ENCODE data around the gene RWDD1.

Gene RWDD1

DNA sequence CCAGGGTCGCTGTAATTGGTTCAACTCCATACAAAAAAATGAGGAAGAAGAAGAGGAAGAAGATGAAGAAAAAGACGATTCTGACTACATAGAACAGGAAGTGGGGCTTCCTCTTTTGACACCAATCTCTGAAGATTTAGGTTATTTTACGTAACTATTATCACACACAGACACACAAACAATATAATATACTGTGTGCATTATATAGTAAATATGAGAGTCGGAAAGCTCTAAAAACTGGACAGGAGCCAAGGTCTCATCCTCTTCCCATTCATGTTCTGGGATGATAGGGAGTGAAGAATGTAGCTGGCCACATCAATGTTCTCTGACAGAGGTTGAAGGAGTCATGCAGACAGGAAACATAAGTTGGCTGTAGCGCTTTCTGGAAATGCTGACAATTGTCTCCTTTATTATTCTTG lies 58.3 kb downstream of the RWDD1 start:
- no peak for TF ChIP-seq CTCF (IDR thresholded peaks at IDR 0.05; ENCODE audit: low read depth, low read length)
- H3K4me3 ChIP-seq (ENCODE audit: low read depth, low read length) = no peak overlapping the region
- no peaks in the 10 kb centered on the region for H3K9me3 ChIP-seq
- H3K36me3 ChIP-seq = peaks cover 7% of the 10 kb centered on the region
- no peaks in the 10 kb centered on the region for H3K4me1 ChIP-seq
- no peaks in the 10 kb centered on the region for H3K27me3 ChIP-seq
- DNase-seq = no peak

DNA sequence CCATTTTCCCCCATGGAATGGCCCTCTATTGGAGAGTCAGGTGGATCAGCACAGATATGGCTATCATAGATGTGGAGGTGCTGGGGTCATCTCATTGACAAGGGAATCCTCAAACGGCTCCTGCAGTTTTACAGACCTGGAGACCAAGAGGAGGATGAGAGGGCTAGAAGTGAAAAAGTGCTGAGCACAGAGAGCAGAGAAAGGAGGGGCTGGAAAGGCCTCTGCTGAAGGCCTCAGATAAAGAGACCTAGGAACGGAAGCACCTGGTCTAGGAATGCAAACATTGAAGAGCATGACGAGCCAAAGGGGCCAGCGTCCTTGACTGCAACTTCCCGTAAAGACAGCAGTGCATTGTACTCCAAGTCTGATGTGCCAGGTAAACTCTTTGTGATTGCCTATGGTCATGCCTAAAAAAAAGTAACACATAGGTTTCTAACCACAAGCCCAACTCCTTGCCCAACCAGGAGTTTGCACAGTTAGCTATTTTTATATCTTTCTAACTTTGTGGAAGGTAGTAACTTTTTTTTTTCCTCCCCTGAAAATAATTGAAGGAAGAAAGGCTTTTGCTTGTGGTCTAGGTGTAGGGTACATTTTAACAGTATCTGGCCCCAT lies 60.2 kb downstream of the RWDD1 start:
- TF ChIP-seq CTCF (IDR thresholded peaks at IDR 0.05; ENCODE audit: low read depth, low read length) = no peak
- no peak overlapping the region for H3K4me3 ChIP-seq (ENCODE audit: low read depth, low read length)
- H3K4me1 ChIP-seq = no peaks in the 10 kb centered on the region
- H3K27me3 ChIP-seq = no peaks in the 10 kb centered on the region
- no peak for DNase-seq
- H3K9me3 ChIP-seq = no peaks in the 10 kb centered on the region
- peaks cover 9% of the 10 kb centered on the region for H3K36me3 ChIP-seq

DNA sequence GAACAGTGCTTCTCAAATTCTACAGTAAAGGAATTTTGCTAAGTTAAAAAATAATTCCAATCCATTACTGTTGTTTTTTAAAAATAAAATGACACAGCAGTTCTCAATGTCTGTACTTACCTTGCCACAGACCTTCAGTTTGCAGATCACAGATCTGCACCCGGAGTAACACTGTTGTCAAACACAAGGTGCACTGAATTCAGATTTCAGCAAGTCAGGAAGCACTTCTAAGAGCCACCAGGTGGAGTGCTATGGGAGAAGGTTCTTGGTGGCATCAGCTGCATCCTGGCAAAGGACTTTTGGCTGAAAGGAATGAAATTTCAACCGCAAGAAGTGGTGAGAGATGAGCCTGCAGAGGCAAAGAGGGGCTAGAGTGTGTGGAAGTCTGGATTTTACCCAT lies 62.4 kb downstream of the RWDD1 start:
- no peak for DNase-seq
- Histone ChIP-seq H3K4me3 (ENCODE audit: low read depth, low read length) (no peak overlapping the region), H3K36me3 (peaks cover 9% of the 10 kb centered on the region)

More for the DNA sequence above, 62.4 kb downstream of the RWDD1 start:
- Histone ChIP-seq H3K4me1 (no peaks in the 10 kb centered on the region), H3K27me3 (no peaks in the 10 kb centered on the region), H3K9me3 (no peaks in the 10 kb centered on the region)
- TF ChIP-seq CTCF (IDR thresholded peaks at IDR 0.05; ENCODE audit: low read depth, low read length) = peak; percentile 46
